Measurements from ENCODE around the gene GPR17.

GRCh38 chr2:127598711-127599110 is 47.2 kb upstream of the GPR17 start:
- TF ChIP-seq CTCF (IDR thresholded peaks at IDR 0.05; ENCODE audit: insufficient read depth, low read length, poor library complexity, severe bottlenecking) (no peak), EZH2phosphoT487 (conservative IDR thresholded peaks at IDR 0.05; ENCODE audit: low read length) (no peak)

Data from SU-DHL-6 (cell line).